Adrenal gland (tissue), 5 donors: ENCODE measurements around the gene ARMC9.

ENCODE experiments used
- POLR2A ChIP-seq, 2 donors: fragments of 450-650 bp; IDR thresholded peaks; one replicate each; pipeline ENCODE4 v1.6.1; 2017; ENCODE audit warnings: antibody characterized with exemption in 2 of 2, mild to moderate bottlenecking in 2 of 2, moderate library complexity in 1 of 2
- TF ChIP-seq, protein P1 (sequence below), 6 experiments: fragments of 450-650 bp in 4 of 6; fragments of 200-600 bp in 2 of 6; sonication (generic) in 1 of 6; IDR thresholded peaks; 1 replicate in 5 of 6; 2 replicates in 1 of 6; pipeline versions ENCODE4 v1.5.1 to v1.8.0; 2016 to 2021; ENCODE audit warnings: antibody characterized with exemption in 6 of 6, mild to moderate bottlenecking in 2 of 6, moderate library complexity in 1 of 6
- donor health status: DM: no; HTN: no; CAD: no.

DNA sequence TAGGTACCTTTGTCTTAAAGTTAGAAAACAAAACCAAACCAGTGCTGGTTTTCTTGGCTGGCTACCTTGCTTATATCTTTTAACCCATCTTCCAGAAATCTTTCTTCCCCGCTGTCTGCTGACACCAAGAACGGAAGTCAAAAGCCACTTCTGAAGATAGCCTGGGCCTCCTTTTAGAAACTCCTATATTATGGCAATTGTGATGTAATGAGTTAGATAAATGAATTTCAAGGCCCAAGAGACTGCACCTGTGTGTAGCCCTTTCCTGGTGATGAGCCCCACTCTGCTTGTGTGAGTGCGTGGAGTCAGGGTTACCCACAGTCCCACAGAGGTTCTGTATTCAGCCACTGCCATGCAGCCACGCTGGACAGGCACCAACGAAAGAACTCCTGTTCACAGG, 60.7 kb downstream of the ARMC9 start:
- no peak for TF ChIP-seq POLR2A (IDR thresholded peaks at IDR 0.05)
- TF ChIP-seq, protein P1, sequence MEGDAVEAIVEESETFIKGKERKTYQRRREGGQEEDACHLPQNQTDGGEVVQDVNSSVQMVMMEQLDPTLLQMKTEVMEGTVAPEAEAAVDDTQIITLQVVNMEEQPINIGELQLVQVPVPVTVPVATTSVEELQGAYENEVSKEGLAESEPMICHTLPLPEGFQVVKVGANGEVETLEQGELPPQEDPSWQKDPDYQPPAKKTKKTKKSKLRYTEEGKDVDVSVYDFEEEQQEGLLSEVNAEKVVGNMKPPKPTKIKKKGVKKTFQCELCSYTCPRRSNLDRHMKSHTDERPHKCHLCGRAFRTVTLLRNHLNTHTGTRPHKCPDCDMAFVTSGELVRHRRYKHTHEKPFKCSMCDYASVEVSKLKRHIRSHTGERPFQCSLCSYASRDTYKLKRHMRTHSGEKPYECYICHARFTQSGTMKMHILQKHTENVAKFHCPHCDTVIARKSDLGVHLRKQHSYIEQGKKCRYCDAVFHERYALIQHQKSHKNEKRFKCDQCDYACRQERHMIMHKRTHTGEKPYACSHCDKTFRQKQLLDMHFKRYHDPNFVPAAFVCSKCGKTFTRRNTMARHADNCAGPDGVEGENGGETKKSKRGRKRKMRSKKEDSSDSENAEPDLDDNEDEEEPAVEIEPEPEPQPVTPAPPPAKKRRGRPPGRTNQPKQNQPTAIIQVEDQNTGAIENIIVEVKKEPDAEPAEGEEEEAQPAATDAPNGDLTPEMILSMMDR (IDR thresholded peaks at IDR 0.05), result no peak
